Kidney (tissue), 14 donors: ENCODE results near the gene COL25A1. TPM values are rescaled to one million over a fixed set of nuclear protein-coding genes. Genes with fewer than 3 reads are reported as not detected.

ENCODE experiments used
- DNase-seq, 5 donors: peaks; one replicate each; pipeline ENCODE4 v3.0.0-alpha.2; 2013 to 2020
- FAIRE-seq: peaks from 2 replicates; lab custom pipeline; 2012; peaks lifted over from hg19 to GRCh38; lab: Jason Lieb, UNC
- H3K27ac ChIP-seq, 2 donors: one replicate each; pipeline ENCODE4 v1.7.0; 2013; ENCODE audit warnings: low read depth in 2 of 2, low read length in 2 of 2, inconsistent platforms in 1 of 2
- H3K27me3 ChIP-seq: one replicate; pipeline ENCODE4 v1.7.1; 2013; ENCODE audit warnings: low read length, inconsistent platforms; ENCODE audit not compliant: control insufficient read depth, insufficient read depth
- H3K36me3 ChIP-seq, 3 donors: one replicate each; pipeline versions ENCODE4 v1.7.0 to v1.7.1; 2013; ENCODE audit warnings: low read length in 3 of 3, control low read depth in 1 of 3, inconsistent platforms in 1 of 3; ENCODE audit not compliant: insufficient read depth in 3 of 3, control insufficient read depth in 2 of 3
- H3K4me1 ChIP-seq, 3 donors: one replicate each; pipeline versions ENCODE4 v1.7.0 to v1.7.1; 2013; ENCODE audit warnings: low read length in 3 of 3, inconsistent platforms in 1 of 3, low read depth in 1 of 3; ENCODE audit not compliant: control insufficient read depth in 2 of 3, insufficient read depth in 2 of 3
- H3K4me3 ChIP-seq, 3 donors: one replicate each; pipeline versions ENCODE4 v1.7.0 to v1.8.1; 2013; ENCODE audit warnings: low read length in 3 of 3, control low read depth in 1 of 3, inconsistent platforms in 1 of 3
- H3K9ac ChIP-seq, 3 donors: one replicate each; pipeline versions ENCODE4 v1.7.0 to v1.7.1; 2013; ENCODE audit warnings: low read length in 3 of 3, control low read depth in 1 of 3, inconsistent platforms in 1 of 3
- H3K9me3 ChIP-seq, 3 donors: one replicate each; pipeline versions ENCODE4 v1.7.0 to v1.7.1; 2013; ENCODE audit warnings: low read length in 3 of 3, control low read depth in 1 of 3, inconsistent platforms in 1 of 3; ENCODE audit not compliant: control insufficient read depth in 2 of 3, insufficient read depth in 1 of 3
- intact Hi-C: fragments of 100-400 bp; cut with DNase I; formaldehyde crosslinking; loops from one replicate; pipeline ENCODE4 v1.11.1; 2022
- polyA plus RNA-seq: library from polyadenylated mRNA; stranded (reverse); fragments of 350-450 nt; fragmentation: Illumina TruSeq; extraction: RNeasy Lipid Tissue Mini Kit (QIAGEN cat#74804); gene quantifications from one replicate; pipeline ENCODE4 v1.2.3, GENCODE V29; 2014; ENCODE audit warnings: low read depth, low replicate concordance; ENCODE audit not compliant: insufficient read depth
- total RNA-seq: library from RNA; stranded (reverse); fragmentation: NEBNext Ultra II Directional; extraction: Animal tissue kit (Norgen Biotek cat#: 25700); gene quantifications from one replicate; pipeline ENCODE4 v1.2.1, GENCODE V29; 2021
- TF ChIP-seq, protein P1 (sequence below): IDR thresholded peaks from 3 replicates; pipeline ENCODE4 v1.5.1; 2012; ENCODE audit warnings: mild to moderate bottlenecking, moderate library complexity, borderline replicate concordance; ENCODE audit not compliant: insufficient read depth; ENCODE audit errors: extremely low read depth
- donor health status: control.
- donor health status: control.
- donor health status: control.
- donor health status: control.
- donor health status: control.
- donor health status: DM: yes; HTN: yes; CAD: no.
- donor health status: Normal renal cell carcinoma (clear cell type).

COL25A1 gene
- total and polyA plus RNA-seq, 2 donors from 2014 or later = 0.52 to 2.3 TPM

DNA sequence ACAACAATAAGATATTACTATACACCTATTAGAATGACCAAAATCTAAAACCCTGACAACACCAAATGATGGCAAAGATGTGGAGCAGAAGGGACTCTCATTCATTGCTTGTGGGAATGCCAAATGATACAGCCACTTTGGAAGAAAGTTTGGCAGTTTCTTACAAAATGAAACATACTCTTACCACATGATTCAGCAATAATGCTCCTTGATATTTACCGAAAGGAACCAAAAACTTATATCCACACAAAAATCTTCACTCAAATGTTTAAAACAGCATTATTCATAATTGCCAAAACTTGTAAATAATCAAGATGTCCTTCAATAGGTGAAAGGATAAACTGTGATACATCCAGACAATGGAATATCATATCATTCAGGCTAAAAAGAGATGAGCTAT, 180.9 kb downstream of the COL25A1 start:
- Histone ChIP-seq H3K27ac (no peak overlapping the region), H3K4me1 (no peaks in the 10 kb centered on the region), H3K9ac (no peak overlapping the region), H3K4me3 (no peak overlapping the region), H3K27me3 (no peaks in the 10 kb centered on the region), H3K36me3 (no peaks in the 10 kb centered on the region), H3K9me3 (no peaks in the 10 kb centered on the region)
- no peak for DNase-seq
- intact Hi-C loops = no loop called here
- FAIRE-seq = no peak
- TF ChIP-seq, protein P1, sequence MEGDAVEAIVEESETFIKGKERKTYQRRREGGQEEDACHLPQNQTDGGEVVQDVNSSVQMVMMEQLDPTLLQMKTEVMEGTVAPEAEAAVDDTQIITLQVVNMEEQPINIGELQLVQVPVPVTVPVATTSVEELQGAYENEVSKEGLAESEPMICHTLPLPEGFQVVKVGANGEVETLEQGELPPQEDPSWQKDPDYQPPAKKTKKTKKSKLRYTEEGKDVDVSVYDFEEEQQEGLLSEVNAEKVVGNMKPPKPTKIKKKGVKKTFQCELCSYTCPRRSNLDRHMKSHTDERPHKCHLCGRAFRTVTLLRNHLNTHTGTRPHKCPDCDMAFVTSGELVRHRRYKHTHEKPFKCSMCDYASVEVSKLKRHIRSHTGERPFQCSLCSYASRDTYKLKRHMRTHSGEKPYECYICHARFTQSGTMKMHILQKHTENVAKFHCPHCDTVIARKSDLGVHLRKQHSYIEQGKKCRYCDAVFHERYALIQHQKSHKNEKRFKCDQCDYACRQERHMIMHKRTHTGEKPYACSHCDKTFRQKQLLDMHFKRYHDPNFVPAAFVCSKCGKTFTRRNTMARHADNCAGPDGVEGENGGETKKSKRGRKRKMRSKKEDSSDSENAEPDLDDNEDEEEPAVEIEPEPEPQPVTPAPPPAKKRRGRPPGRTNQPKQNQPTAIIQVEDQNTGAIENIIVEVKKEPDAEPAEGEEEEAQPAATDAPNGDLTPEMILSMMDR = no peak

DNA sequence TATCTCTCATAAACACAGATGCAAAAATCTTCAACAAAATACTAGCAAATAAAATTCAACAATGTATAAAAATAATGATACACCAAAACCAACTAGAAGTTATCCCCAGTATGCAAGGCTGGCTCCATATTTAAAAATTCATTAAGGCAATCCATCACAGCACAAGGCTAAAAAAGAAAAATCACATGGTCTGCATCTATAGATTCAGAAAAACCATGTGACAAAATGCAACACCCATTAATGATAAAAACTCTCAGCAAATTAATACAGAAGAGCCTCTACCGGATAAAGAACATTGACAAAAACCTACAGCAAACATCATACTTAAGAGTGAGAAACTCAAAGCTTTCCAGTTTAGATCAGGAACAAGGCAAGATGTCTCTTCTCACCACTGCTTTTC, 182.6 kb downstream of the COL25A1 start:
- H3K9me3 ChIP-seq = no peaks in the 10 kb centered on the region
- H3K4me1 ChIP-seq = no peaks in the 10 kb centered on the region
- DNase-seq = no peak
- no peaks in the 10 kb centered on the region for H3K36me3 ChIP-seq
- H3K27me3 ChIP-seq = no peaks in the 10 kb centered on the region
- H3K9ac ChIP-seq = no peak overlapping the region
- no peak overlapping the region for H3K27ac ChIP-seq
- FAIRE-seq = no peak
- intact Hi-C loops = no loop called here
- TF ChIP-seq, protein P1 = no peak
- H3K4me3 ChIP-seq = no peak overlapping the region

DNA sequence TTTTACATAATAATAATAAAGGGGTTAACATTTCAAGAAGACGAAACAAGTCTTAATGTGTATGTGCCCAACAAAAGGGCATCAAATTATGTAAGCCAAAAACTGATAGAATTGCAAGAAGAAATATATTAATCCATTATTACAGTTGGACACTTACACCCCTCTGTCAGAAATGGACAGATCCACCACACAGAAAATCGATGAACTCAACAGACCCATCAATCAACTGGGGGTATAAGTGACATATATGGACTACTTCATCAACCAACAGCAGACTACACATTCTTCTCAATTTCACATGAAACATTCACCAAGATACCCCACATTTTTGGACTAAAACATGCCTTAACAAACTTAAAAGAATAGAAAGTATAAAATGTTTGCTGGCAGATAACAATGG, 183.8 kb downstream of the COL25A1 start:
- intact Hi-C loops = no loop called here
- H3K27ac ChIP-seq = no peak overlapping the region
- no peaks in the 10 kb centered on the region for H3K9me3 ChIP-seq
- H3K9ac ChIP-seq = no peak overlapping the region
- H3K36me3 ChIP-seq = no peaks in the 10 kb centered on the region
- no peaks in the 10 kb centered on the region for H3K4me1 ChIP-seq
- no peaks in the 10 kb centered on the region for H3K27me3 ChIP-seq
- DNase-seq = no peak
- FAIRE-seq = no peak
- H3K4me3 ChIP-seq = no peak overlapping the region
- TF ChIP-seq, protein P1 = no peak

DNA sequence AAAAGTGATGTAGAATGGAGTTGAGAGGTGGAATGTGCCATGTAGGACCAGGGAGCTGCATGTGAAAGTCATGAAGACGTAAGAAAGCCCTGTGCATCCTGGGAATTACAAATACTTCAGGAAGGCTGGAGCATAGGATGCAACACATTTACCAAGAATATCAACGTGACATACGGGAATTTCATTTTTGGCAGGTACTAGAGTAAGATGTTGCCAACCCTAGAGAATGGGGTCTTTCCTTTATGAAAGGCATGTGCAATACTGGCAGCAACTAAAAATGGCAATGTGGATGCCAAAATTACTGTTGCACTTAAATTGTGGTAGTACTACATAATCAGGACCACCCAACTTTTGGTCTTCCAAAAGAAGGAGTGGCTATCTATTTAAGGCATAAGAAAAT, 188.0 kb downstream of the COL25A1 start:
- no peaks in the 10 kb centered on the region for H3K27me3 ChIP-seq
- intact Hi-C loops = no loop called here
- DNase-seq (no peak), FAIRE-seq (no peak)
- H3K9ac ChIP-seq = no peak overlapping the region
- no peaks in the 10 kb centered on the region for H3K36me3 ChIP-seq
- TF ChIP-seq, protein P1 = no peak
- no peaks in the 10 kb centered on the region for H3K9me3 ChIP-seq
- H3K27ac ChIP-seq = no peak overlapping the region
- no peak overlapping the region for H3K4me3 ChIP-seq
- H3K4me1 ChIP-seq = no peaks in the 10 kb centered on the region
